Measurements from ENCODE around the gene RAMP1. TPM values are rescaled to one million over a fixed set of nuclear protein-coding genes. Genes with fewer than 3 reads are reported as not detected.

RAMP1 gene
- total and polyA plus RNA-seq, 2 experiments from 2014 or later = 5.6 to 5.7 TPM

GRCh38 chr2:237820421-237820820, 39.0 kb upstream of the RAMP1 start:
- no peak for DNase-seq (ENCODE audit: low read depth in 1 of 2, low spot score in 1 of 2)
- Histone ChIP-seq H3K27ac (no peak overlapping the region), H3K36me3 (no peaks in the 10 kb centered on the region), H3K27me3 (no peaks in the 10 kb centered on the region), H3K4me3 (no peak overlapping the region), H3K9me3 (ENCODE audit: low read depth) (no peaks in the 10 kb centered on the region), H3K4me1 (ENCODE audit: low read depth) (no peaks in the 10 kb centered on the region)
- no peak for TF ChIP-seq CTCF (IDR thresholded peaks at IDR 0.05; ENCODE audit: low read depth, low read length)

GRCh38 chr2:237823544-237823943, 35.9 kb upstream of the RAMP1 start:
- Histone ChIP-seq H3K27ac (no peak overlapping the region), H3K9me3 (ENCODE audit: low read depth) (no peaks in the 10 kb centered on the region), H3K4me1 (ENCODE audit: low read depth) (no peaks in the 10 kb centered on the region), H3K4me3 (no peak overlapping the region), H3K27me3 (no peaks in the 10 kb centered on the region), H3K36me3 (no peaks in the 10 kb centered on the region)
- DNase-seq (ENCODE audit: low read depth in 1 of 2, low spot score in 1 of 2) = no peak
- no peak for TF ChIP-seq CTCF (IDR thresholded peaks at IDR 0.05; ENCODE audit: low read depth, low read length)

GRCh38 chr2:237824085-237824484, 35.3 kb upstream of the RAMP1 start:
- DNase-seq (ENCODE audit: low read depth in 1 of 2, low spot score in 1 of 2) = no peak
- no peak for TF ChIP-seq CTCF (IDR thresholded peaks at IDR 0.05; ENCODE audit: low read depth, low read length)
- no peaks in the 10 kb centered on the region for H3K9me3 ChIP-seq (ENCODE audit: low read depth)
- H3K4me1 ChIP-seq (ENCODE audit: low read depth) = no peaks in the 10 kb centered on the region
- H3K27me3 ChIP-seq = no peaks in the 10 kb centered on the region
- H3K27ac ChIP-seq = no peak overlapping the region
- no peaks in the 10 kb centered on the region for H3K36me3 ChIP-seq
- no peak overlapping the region for H3K4me3 ChIP-seq

- DNase-seq (ENCODE audit: low read depth in 1 of 2, low spot score in 1 of 2) = no peak
- peaks cover 3% of the 10 kb centered on the region for H3K4me1 ChIP-seq (ENCODE audit: low read depth)
- TF ChIP-seq CTCF (IDR thresholded peaks at IDR 0.05; ENCODE audit: low read depth, low read length) = no peak
- no peak overlapping the region for H3K27ac ChIP-seq
- no peaks in the 10 kb centered on the region for H3K9me3 ChIP-seq (ENCODE audit: low read depth)
- no peaks in the 10 kb centered on the region for H3K36me3 ChIP-seq
- no peaks in the 10 kb centered on the region for H3K27me3 ChIP-seq
- no peak overlapping the region for H3K4me3 ChIP-seq
These were observed 31.9 kb upstream of the RAMP1 start for GRCh38 chr2:237827421-237827987.

GRCh38 chr2:237830522-237830921, 28.9 kb upstream of the RAMP1 start:
- Histone ChIP-seq H3K4me1 (ENCODE audit: low read depth) (peaks cover 3% of the 10 kb centered on the region), H3K27ac (no peak overlapping the region), H3K9me3 (ENCODE audit: low read depth) (no peaks in the 10 kb centered on the region), H3K27me3 (no peaks in the 10 kb centered on the region), H3K36me3 (no peaks in the 10 kb centered on the region), H3K4me3 (no peak overlapping the region)
- TF ChIP-seq CTCF (IDR thresholded peaks at IDR 0.05; ENCODE audit: low read depth, low read length) = no peak
- no peak for DNase-seq (ENCODE audit: low read depth in 1 of 2, low spot score in 1 of 2)

All from cardiac muscle cell (in vitro differentiated cells and primary cell).